GM19023 (cell line): ENCODE data around the gene CCDC148.

ENCODE experiments used
- ATAC-seq: cut with Tn5 transposase; IDR thresholded peaks from one replicate; pipeline ENCODE4 v1.9.1; 2021; ENCODE audit warnings: mild to moderate bottlenecking, moderate library complexity; ENCODE audit not compliant: unreplicated experiment

CCDC148 gene

DNA sequence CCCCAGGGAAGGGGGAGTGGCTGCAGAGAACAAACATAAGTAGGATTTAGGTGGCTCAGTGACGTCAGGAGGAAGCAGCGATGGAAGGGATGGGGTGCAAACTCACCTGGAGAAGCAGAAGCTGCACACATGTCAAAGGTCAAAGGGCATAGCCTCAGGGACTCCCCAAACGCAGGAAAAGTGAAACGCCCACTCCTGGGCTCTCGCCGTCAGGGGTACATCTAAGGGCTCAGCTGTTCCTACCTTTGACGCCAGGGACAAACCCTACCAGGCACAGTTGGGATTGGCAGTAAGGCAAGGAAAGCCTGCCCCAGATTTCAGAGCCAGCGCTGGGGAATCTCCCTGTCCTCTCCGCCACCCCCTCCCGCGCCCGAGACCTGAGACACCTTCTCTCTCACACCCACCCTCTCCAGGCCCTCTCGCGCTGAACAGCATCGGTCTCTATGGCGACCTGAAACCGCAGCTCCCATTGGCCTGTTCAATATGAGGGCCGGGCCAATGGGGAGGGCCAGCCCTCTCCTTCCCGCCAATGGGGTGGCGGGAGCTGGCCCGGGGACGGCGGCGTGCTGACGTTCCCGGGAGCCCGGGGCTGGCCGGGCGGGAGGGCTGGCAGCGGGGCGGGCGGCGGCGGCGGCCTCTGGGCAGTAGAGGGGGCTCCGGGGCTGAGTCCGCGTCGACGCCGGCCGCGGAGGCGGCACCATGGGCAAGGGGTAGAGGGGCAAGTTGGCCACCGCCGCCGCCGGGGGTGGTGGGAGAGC lies at the start of gene CCDC148, which contains the start of gene PKP4:
Gene CCDC148 (minus strand): TSS at position 445 of the 758 bp plus-strand sequence. CDS start 314 bp downstream, at position 131.
Gene PKP4 (plus strand): TSS at position 644 of the 758 bp plus-strand sequence. CDS start 76,233 bp downstream, outside the sequence.
- ATAC-seq: peak; percentile 93

GRCh38 chr2:158505448-158505934 lies 48.9 kb upstream of the CCDC148 start:
- no peak for ATAC-seq

DNA sequence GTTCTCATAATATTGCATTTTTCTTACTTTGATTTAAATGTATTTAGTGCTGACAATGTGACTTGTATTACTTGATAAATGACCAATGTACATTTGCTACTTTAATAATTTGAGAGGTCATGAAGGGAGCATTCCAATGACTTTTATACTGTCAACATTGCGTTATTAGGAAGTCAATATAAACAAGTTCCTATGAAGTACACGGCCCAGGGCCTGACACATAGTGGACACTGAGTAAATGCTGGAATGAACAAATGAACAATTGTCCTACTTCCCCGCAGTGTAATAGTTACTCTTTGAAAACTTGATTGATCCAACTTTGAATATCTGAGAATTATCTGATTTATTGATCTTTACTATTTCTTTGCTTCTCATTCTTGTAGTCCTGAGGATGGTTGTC lies 47.5 kb upstream of the CCDC148 start:
- no peak for ATAC-seq

- no peak for ATAC-seq
These were observed 46.4 kb upstream of the CCDC148 start for GRCh38 chr2:158502974-158503373.

DNA sequence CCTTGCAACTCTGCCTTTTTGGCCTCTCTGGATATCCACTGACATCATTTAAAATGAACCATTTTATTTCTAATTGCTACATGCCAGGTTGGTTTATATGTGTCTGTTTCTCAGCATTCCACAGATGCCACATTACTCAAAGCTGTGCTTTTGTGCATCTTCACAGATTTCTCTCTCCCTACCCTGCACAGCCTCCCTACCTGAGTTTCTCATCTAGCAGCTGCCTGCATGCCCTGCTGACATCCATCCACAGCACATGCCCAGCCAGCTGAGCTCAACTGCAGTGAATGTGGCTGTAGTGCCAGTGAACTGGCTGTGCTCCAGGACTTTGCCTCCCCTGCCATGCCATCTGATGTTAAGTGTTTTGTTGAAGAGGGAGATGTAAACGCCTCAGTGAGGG lies 44.7 kb upstream of the CCDC148 start:
- ATAC-seq: no peak

GRCh38 chr2:158500333-158500732 lies 43.8 kb upstream of the CCDC148 start:
- ATAC-seq: no peak

- ATAC-seq: no peak
These were observed 42.8 kb upstream of the CCDC148 start for GRCh38 chr2:158499383-158499782.

DNA sequence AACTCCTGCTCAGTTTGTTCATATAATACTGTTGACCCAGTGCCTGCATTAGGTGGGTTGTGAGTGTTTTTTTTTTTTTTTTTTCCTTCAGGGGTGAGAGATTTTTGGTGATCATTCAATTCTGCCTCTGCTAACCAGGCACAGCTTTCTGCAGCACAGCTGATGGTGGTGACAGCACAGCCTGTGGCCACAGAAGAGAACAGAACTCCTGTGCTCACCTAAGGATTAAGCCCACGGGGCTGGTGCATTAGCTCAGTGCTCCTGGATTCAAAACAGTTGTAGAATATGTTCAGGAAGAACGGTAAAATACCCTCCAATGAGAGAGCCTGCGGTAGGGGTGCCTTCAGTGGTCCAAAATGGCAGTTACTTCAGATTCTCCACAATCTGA lies 42.2 kb upstream of the CCDC148 start:
- no peak for ATAC-seq

- no peak for ATAC-seq
These were observed 41.6 kb upstream of the CCDC148 start for GRCh38 chr2:158498043-158498748.

DNA sequence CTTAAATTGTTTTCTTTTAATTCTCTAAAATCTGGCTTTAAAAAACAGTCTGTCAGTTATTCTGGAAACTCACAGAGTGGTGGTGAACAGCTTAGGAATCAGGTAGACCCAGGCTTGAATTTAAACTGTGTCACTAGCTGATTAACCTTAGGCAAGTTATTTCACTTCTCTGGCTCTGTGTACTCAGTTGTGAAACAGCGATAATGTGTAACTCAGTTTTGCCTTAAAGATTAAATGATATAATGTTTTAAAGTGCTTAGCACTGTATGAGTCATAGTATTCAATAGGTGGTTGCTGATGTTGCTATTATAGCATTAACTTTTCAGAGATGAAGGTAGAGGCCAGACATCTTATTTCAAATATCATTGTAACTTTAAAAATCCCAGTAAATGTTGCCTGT lies 40.9 kb upstream of the CCDC148 start:
- ATAC-seq: no peak

DNA sequence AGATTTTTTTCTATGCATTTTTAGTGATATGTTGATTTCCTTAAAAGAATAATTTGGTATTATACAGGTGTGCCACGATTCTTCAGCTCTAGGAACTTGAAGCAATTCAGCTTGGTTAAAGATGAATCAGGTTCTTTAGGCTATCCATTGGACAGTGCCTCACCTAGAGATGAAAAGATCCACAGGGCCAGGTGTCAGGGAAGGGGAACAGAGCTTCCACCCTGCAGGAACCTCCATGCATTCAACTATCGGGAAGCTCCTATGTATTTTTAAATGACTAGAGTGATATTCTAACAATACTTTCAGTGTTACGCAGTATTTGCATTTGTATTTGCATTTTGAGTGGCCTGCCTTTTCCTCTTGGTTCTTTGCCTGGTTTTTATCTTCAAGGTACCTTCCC lies 40.4 kb upstream of the CCDC148 start:
- no peak for ATAC-seq

- ATAC-seq: no peak
These were observed 38.6 kb upstream of the CCDC148 start for GRCh38 chr2:158495175-158495574.

DNA sequence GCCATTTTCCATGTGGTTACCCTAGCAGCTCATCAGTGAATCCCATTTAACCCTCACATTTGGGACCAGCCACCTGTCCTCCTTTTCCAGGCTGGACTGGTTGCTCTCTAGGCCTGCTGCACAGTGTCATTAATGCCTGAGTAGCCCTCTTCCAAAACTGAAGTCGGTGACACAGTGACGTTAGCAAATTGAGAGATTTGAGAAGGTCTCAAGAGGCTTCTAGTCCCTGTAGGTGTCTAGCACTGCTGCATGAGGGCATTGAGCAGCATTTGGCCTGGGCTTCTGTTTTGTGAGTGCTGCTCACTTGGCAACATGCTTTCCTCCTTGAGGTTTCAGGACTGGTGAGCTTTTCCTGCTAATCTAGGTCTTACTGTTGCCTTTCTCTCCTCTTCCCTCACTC lies 36.9 kb upstream of the CCDC148 start:
- ATAC-seq: no peak

DNA sequence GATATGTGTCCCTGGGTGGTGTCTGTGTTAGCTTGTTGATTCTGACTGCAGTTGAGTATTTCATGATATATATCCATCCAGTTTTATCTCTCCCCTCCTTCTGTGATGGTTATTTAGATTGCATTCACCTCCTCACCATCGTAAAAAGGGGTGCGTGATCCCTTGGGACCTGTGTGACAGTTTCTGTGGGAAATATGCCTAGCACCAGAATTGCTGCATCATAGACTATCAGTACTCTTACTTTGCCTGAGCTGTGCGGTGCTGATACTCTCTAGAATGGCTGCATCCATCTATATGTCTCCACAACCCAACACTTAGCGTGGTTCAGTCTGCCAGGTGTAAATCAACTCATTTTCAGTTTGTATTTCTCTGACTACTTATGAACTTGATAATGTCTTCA lies 34.5 kb upstream of the CCDC148 start:
- ATAC-seq: no peak

- ATAC-seq: no peak
These were observed 33.0 kb upstream of the CCDC148 start for GRCh38 chr2:158489366-158490112.

- no peak for ATAC-seq
These were observed 32.1 kb upstream of the CCDC148 start for GRCh38 chr2:158488442-158489216.

DNA sequence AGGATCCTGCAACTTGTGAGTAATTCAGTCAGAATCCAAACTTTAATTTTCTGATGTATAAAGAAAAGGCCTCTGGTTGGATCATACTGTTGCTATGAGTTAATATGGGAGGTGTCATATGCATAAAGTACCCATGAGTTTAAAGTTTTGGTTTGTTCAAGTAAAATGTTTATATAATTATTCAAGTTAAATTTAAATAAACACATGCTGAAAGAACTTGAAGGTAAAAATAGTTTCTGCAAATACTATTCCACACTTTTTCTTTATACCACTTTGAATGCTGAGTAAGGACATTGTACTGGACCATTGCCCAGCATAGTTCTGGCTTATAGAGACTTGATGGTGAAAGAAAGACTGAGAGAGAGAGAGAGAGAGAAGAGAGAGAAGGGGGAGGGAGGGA lies 30.9 kb upstream of the CCDC148 start:
- ATAC-seq: no peak

- no peak for ATAC-seq
These were observed 30.4 kb upstream of the CCDC148 start for GRCh38 chr2:158486970-158487325.

DNA sequence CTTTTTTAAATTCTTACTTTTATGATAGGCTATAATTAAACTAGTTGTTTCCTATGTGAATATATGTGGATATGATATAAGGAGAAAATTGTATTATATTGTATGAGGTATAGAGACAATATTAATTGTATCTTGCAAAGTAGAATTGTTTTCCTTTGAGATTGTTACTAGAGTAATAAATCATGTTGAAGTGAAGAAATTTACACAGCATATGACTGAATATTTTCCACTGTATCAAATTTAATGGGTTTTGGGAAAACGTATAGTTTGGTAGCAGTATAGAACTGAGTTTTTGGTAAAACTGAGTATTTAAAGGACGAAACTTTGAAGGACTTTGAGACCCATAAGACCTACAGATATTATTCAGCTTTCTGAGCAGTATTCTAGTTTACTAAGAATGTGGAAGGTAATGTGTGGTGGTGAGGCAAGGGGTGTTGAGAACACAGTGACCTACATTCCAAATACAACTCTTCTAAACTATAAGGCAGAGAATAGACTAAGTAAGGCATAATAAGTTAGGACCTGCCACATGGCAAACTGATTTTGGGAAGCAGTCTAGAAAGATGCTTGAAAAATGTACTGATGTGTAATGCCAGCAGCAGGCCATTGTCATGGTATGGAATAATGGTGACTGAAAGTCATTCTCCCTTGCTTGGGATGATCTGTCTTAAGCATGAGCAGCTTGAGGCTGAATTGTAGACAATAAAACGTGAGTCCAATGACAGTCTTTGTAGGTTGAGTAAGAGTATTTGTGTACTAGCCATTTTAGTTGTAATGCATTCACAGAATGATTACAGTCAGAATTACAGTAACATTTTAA lies 29.8 kb upstream of the CCDC148 start:
- no peak for ATAC-seq
